MM.1S (cell line): ENCODE measurements around the gene ATXN2L.

Source experiments
- EZH2 ChIP-seq: fragments of 300-600 bp; sonication (generic); optimal IDR thresholded peaks from 2 replicates; pipeline ENCODE3; 2017; ENCODE audit warnings: low read depth, mild to moderate bottlenecking, antibody characterized with exemption, low read length, mixed read lengths
- TF ChIP-seq, protein P1 (sequence below): fragments of 300-600 bp; sonication (generic); IDR thresholded peaks from 2 replicates; pipeline ENCODE4 v1.5.1; 2016; ENCODE audit warnings: antibody characterized with exemption, low read length, mixed read lengths

GRCh38 chr16:28839004-28839639, 16.3 kb downstream of the ATXN2L start:
- TF ChIP-seq EZH2 = no peak
- TF ChIP-seq, protein P1, sequence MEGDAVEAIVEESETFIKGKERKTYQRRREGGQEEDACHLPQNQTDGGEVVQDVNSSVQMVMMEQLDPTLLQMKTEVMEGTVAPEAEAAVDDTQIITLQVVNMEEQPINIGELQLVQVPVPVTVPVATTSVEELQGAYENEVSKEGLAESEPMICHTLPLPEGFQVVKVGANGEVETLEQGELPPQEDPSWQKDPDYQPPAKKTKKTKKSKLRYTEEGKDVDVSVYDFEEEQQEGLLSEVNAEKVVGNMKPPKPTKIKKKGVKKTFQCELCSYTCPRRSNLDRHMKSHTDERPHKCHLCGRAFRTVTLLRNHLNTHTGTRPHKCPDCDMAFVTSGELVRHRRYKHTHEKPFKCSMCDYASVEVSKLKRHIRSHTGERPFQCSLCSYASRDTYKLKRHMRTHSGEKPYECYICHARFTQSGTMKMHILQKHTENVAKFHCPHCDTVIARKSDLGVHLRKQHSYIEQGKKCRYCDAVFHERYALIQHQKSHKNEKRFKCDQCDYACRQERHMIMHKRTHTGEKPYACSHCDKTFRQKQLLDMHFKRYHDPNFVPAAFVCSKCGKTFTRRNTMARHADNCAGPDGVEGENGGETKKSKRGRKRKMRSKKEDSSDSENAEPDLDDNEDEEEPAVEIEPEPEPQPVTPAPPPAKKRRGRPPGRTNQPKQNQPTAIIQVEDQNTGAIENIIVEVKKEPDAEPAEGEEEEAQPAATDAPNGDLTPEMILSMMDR = no peak
